SK-N-MC (cell line): ENCODE results near the gene ADORA3.

Experiments used
- DNase-seq: peaks from one replicate; pipeline ENCODE4 v3.0.0-alpha.2; 2011; ENCODE audit warnings: low read depth, low spot score
- H3K27ac ChIP-seq: fragments of 200-600 bp; sonication (generic); 2 replicates; pipeline ENCODE4 v1.5.1; 2016; ENCODE audit warnings: mixed run types
- H3K36me3 ChIP-seq: fragments of 200-600 bp; sonication (generic); 2 replicates; pipeline ENCODE4 v1.6.1; 2017; ENCODE audit warnings: antibody characterized with exemption, low read length, mixed read lengths; ENCODE audit not compliant: insufficient read depth
- H3K4me3 ChIP-seq: fragments of 200-600 bp; sonication (generic); 2 replicates; pipeline ENCODE4 v1.5.1; 2016
- H3K9ac ChIP-seq: fragments of 200-600 bp; sonication (generic); 2 replicates; pipeline ENCODE4 v1.8.0; 2017; ENCODE audit warnings: mixed run types, mixed read lengths; ENCODE audit not compliant: insufficient read length
- H3K9me3 ChIP-seq: fragments of 200-600 bp; sonication (generic); 2 replicates; pipeline ENCODE4 v1.6.1; 2017; ENCODE audit warnings: low read depth, mild to moderate bottlenecking, antibody characterized with exemption, low read length, moderate library complexity, mixed read lengths
- EZH2 ChIP-seq: fragments of 200-600 bp; sonication (generic); IDR thresholded peaks from one replicate; pipeline ENCODE4 v1.6.1; 2017; ENCODE audit warnings: antibody characterized with exemption
- FOXP2 ChIP-seq: optimal IDR thresholded peaks from 2 replicates; pipeline ENCODE3; 2011; ENCODE audit warnings: mild to moderate bottlenecking, moderate library complexity; ENCODE audit not compliant: insufficient read depth; ENCODE audit errors: extremely low read length, control extremely low read depth
- POLR2AphosphoS5 ChIP-seq: IDR thresholded peaks from 2 replicates; pipeline ENCODE4 v1.6.1; 2012; ENCODE audit warnings: mild to moderate bottlenecking, low read depth, low read length, borderline replicate concordance

The ADORA3 gene

DNA sequence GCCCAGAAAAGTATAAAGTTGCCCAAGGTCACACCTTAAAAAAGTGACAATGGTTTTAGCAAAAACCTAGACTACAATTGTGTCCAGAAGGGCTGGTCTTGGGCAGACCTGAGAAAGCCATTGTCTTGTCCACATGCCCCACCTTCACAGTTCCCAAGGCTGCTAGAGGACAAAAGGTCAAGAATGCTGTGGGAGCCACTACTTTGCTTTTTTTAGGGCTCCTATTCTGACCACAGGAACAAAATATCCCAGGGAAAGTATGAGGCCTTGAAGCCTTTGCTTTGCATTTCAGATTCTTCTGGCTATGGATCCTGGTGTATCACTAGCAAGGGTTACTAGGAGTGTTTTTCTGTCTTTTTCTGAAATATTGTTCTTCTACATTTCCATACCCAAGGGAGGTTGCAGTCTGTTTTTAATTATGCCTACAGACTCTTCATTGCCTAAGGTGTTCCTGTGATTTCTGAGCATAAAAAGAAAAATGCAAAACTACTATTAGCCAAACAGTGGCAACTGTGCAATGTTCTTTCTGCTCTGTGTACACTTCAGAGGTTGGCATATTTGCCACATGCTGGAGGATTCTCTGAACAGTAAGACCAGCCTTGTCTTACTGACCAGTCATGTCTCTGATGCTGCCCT lies 18.9 kb downstream of the ADORA3 start:
- Histone ChIP-seq H3K36me3 (no peaks in the 10 kb centered on the region), H3K9me3 (no peaks in the 10 kb centered on the region), H3K4me3 (no peak overlapping the region), H3K9ac (no peak overlapping the region), H3K27ac (no peak overlapping the region)
- no peak for TF ChIP-seq FOXP2
- TF ChIP-seq EZH2 = no peak
- TF ChIP-seq POLR2AphosphoS5 = no peak
- no peak for DNase-seq

DNA sequence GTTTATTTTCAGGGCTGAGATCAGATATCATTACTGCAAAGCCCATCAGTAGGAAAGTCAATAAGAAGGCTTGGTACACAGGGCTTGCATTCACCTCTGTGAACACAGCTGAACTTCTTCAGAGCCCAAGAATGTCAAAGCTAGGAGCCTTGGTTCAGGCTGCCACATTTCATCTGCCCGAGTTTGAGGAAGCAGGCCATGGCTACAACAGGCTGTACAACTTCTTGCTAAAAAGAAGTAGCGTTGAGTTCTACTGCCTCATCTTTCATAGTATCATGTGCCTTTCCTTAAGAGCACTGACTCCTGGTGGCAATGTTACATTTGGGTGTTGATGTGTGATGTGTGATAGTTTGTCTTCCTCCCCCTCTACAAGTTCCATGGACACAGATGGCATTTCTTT lies 19.6 kb downstream of the ADORA3 start:
- Histone ChIP-seq H3K9me3 (no peaks in the 10 kb centered on the region), H3K4me3 (no peak overlapping the region), H3K36me3 (no peaks in the 10 kb centered on the region), H3K27ac (no peak overlapping the region), H3K9ac (no peak overlapping the region)
- no peak for DNase-seq
- no peak for TF ChIP-seq FOXP2

DNA sequence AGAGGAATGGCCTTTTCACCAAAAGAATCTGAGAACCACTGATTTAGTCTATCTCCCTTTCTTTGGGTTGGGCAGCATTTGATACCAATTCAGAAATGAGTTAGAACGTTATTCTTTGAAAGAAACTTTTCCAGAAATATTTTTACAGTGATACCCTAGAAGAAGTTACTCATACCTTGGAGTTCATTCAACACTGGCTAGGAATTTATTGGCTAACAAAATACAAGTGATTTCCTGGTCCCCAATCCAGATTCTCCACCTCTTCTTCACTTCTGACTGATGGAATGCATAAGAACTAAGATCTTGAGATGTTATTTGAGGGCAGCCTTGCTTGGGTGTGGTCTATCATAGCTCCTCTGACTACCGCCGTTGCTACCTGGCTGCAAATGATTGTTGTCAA lies 20.3 kb downstream of the ADORA3 start:
- no peak overlapping the region for H3K4me3 ChIP-seq
- H3K9me3 ChIP-seq = no peaks in the 10 kb centered on the region
- no peak overlapping the region for H3K27ac ChIP-seq
- DNase-seq = no peak
- H3K9ac ChIP-seq = no peak overlapping the region
- TF ChIP-seq POLR2AphosphoS5 (no peak), EZH2 (no peak), FOXP2 (no peak)
- no peaks in the 10 kb centered on the region for H3K36me3 ChIP-seq

DNA sequence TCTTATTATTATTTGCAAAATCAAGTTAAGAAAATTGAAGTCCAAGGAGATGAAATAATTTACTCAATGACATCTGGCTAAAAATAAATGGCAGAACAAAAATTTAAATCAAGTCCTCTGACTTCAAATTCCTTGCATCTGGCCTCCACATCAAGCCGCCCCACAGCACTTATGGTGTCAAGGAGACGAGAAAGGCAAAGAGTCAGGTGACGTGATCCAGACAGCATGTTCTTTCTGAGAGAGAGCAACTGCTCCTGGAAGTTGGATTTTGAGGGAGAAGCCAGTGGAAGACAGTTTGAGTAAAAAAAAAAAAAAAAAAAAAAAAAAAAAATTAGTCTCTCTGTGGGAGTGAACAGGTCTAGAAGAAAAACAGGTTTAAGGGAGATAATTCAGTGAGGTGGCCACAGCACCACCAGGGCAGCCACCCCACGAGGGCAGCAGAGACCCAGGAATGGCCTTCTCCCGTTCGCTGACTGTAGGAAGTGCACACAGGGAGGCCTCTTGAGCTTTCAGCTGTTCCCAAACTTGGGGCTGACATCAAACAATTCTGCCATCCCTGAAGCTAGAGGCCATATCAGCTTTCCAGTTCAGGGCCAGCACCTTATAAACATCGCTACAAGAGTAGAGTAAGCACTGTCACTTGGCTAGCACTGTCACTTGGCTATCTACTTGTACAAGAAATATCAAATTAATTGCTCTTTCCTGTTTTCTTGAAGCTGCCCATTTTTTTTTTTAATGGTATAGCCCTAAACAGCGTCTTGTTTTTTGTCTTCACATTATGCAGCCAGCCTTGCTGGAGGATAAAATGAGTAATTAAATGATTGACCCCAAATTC lies 21.8 kb downstream of the ADORA3 start:
- H3K4me3 ChIP-seq = no peak overlapping the region
- H3K36me3 ChIP-seq = no peaks in the 10 kb centered on the region
- H3K9me3 ChIP-seq = no peaks in the 10 kb centered on the region
- no peak for DNase-seq
- H3K27ac ChIP-seq = no peak overlapping the region
- H3K9ac ChIP-seq = no peak overlapping the region
- TF ChIP-seq EZH2 (no peak), FOXP2 (no peak), POLR2AphosphoS5 (no peak)

DNA sequence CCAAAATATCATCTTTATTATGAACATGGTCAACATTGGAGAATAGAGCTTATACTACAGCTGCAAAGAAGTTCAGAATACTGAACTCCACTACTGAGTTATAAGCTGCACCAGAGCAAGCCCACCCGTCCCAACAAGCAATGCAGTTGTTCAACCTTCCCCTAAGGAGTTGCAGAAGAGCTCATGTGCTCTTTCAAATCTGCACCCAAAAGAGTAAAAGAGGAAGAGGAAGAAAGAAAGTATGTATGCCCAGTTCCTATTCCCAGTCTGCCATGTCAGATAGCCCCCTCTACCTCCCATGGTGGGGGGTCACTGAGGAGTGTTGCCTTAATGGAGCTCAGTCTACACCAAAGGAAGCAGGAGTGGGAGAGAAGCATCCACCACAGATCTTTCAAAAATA lies 22.8 kb downstream of the ADORA3 start:
- H3K9me3 ChIP-seq = no peaks in the 10 kb centered on the region
- TF ChIP-seq FOXP2 (no peak), POLR2AphosphoS5 (no peak), EZH2 (no peak)
- H3K27ac ChIP-seq = no peak overlapping the region
- no peak for DNase-seq
- no peak overlapping the region for H3K4me3 ChIP-seq
- H3K9ac ChIP-seq = no peak overlapping the region
- no peaks in the 10 kb centered on the region for H3K36me3 ChIP-seq

DNA sequence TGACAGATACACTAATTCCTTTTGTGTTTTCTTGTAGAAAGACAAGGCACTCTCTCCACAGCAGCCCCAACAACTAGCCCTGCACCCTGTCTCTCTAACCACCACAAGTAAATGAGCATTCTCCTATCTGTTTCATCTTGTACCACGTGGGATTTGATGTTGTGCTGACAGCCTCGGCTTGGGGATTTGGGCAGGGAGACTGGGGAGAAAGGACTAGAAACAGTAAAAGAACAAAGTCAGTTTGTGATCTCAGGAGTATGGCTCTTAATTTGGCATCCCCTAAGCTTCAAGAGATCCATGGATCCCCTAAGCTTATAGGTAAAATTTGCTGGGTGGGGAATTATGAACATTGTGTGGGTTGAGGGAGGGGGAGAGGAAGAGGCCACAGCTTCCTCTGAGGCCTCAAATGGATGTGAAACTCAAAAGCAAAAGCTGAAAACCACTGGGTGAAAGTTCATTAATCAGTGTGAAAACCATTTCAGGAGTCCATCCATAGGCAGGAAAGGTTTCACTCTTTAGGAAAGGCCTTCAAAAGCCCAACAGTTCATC lies 26.6 kb downstream of the ADORA3 start:
- no peak overlapping the region for H3K9ac ChIP-seq
- no peaks in the 10 kb centered on the region for H3K9me3 ChIP-seq
- H3K36me3 ChIP-seq = no peaks in the 10 kb centered on the region
- DNase-seq = no peak
- H3K4me3 ChIP-seq = no peak overlapping the region
- TF ChIP-seq FOXP2 (no peak), EZH2 (no peak), POLR2AphosphoS5 (no peak)
- H3K27ac ChIP-seq = no peak overlapping the region

DNA sequence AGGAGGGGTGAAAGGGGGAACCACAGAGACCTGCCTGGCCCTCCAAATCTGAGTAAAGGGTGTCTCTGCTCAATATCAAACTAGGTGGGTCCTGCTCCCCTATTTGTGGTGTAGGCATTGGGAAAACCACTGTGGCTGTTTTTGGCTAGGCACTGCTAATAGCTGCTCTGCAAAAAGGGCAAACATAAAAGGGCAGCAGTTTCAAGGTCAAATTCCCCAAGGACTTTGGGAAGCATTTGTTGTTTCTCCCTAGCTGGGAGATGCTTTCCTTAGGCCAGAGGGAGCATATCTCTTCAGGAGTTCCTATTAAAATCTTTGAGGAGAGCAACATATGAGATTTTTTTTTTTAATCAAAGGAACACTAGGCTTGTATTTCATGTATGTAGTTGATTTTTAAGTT lies 27.2 kb downstream of the ADORA3 start:
- no peak for DNase-seq
- Histone ChIP-seq H3K36me3 (no peaks in the 10 kb centered on the region; the same call in 1 of the 2 replicates), H3K9me3 (no peaks in the 10 kb centered on the region), H3K9ac (no peak overlapping the region), H3K27ac (no peak overlapping the region), H3K4me3 (no peak overlapping the region)
- no peak for TF ChIP-seq EZH2
- TF ChIP-seq POLR2AphosphoS5 = no peak

DNA sequence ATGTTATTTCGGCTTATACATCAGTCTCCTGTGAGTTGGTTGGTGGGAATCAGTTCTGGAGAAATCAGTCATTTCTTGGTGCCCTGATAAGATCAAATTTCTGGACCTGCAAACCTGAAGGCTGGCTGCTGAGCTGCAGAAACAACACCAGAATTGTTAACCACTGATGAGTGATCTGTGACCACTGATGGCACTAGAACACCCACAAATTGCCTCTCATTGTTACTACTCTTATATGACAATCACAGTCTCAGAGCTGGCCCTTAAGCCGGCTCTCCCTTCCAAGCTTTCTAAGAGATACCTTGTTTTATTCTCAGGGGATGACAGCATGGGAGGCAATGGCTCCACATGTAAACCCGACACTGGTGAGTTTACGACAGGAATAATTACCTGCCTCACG lies 27.7 kb downstream of the ADORA3 start:
- Histone ChIP-seq H3K9me3 (no peaks in the 10 kb centered on the region), H3K36me3 (no peaks in the 10 kb centered on the region; the same call in 1 of the 2 replicates), H3K9ac (no peak overlapping the region), H3K4me3 (no peak overlapping the region), H3K27ac (no peak overlapping the region)
- no peak for TF ChIP-seq POLR2AphosphoS5
- TF ChIP-seq EZH2 = no peak
- TF ChIP-seq FOXP2 = no peak
- no peak for DNase-seq

DNA sequence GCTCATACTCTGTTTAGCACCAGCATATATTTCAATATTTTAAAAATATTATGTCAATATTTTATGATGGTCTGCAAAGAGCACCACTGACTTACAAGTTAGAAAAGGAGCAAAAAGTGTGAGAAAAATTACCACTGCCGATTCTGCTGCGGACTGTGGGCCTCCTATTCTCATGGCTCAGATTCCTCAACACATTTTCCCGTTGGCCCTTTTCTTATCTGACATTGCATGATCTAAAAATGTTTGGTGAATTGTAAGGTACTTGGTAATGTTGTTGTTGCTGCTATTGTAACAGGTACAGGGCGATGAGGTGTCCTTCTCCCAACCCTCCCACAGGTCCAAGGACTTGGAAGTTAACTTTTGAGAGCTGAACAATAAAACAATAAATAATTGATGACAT lies 28.9 kb downstream of the ADORA3 start:
- Histone ChIP-seq H3K9ac (no peak overlapping the region), H3K9me3 (no peaks in the 10 kb centered on the region), H3K36me3 (peaks cover 6% of the 10 kb centered on the region; the same call in 1 of the 2 replicates), H3K4me3 (no peak overlapping the region), H3K27ac (no peak overlapping the region)
- no peak for TF ChIP-seq POLR2AphosphoS5
- no peak for DNase-seq
